HG02970 (cell line): ENCODE data around the gene ATXN10.
"Not testable (repeated sequence)": the region's sequence is repeated elsewhere in the genome, so short reads cannot be mapped to it uniquely, and the experiment has no call there.

Experiments
- ATAC-seq: cut with Tn5 transposase; IDR thresholded peaks from one replicate; pipeline ENCODE4 v1.9.1; 2021; ENCODE audit warnings: mild to moderate bottlenecking, moderate library complexity, moderate number of reproducible peaks; ENCODE audit not compliant: unreplicated experiment, low FRiP score

Gene ATXN10

GRCh38 chr22:45703758-45704157 is 32.1 kb downstream of the ATXN10 start:
- no peak for ATAC-seq

GRCh38 chr22:45704648-45705047 is 33.0 kb downstream of the ATXN10 start:
- ATAC-seq = no peak

DNA sequence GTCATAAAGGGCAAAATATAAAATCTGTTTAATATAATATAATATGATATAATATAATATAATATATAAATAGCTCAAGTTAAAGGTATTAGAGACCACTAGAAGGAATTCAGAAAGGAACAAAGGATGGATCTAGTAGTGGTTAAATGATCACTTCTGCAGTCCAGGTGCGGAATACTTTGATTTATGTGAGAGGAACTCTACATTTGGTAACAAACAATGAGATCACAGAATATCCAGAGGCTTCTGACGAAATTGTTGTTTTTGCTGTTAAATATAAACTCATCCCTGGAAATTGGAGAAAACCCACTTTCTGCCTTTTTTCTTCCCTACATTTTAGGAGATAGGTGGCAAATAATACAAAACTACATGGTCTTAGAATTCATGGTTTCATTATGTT is 36.0 kb downstream of the ATXN10 start:
- ATAC-seq = no peak

DNA sequence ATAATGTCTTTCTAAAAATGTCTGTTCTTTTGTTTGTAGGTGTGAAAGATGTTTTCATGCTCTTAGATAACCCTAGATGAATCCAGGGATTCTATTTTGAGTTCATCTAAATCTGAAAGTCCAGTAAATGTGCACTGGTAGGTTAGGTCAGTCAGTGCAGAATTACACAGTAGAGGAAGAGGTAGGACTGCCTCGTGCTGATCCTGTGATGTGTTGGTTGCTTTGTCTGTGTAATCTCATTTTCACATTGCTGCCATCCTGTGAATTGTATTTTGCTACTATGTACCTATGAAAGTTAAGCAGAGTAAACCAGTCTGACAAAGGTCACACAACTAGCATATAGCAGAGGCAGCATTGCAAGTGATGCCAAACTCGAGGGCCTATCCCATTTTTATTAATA is 36.5 kb downstream of the ATXN10 start:
- no peak for ATAC-seq

GRCh38 chr22:45709060-45709739 is 37.6 kb downstream of the ATXN10 start:
- ATAC-seq = no peak

DNA sequence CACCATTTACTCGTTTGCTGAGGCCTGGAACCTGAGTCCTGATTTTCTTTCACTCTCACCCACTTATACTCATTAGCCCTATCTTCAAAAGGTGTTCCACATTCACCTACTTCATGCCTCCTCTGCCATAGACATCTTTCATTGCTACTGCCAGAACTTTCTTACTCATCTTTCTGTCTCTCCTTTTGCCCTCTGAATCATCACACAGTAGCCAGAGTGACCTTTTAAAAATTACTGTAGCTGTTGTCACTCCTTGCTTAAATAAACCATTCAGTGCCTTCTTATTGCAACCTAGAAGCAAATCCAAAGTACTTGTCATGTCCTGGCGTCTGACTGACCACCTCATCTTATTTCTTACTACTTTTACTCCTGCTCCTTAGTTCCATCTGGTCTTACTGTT is 38.2 kb downstream of the ATXN10 start:
- no peak for ATAC-seq

GRCh38 chr22:45710469-45710868 is 38.8 kb downstream of the ATXN10 start:
- ATAC-seq = no peak

DNA sequence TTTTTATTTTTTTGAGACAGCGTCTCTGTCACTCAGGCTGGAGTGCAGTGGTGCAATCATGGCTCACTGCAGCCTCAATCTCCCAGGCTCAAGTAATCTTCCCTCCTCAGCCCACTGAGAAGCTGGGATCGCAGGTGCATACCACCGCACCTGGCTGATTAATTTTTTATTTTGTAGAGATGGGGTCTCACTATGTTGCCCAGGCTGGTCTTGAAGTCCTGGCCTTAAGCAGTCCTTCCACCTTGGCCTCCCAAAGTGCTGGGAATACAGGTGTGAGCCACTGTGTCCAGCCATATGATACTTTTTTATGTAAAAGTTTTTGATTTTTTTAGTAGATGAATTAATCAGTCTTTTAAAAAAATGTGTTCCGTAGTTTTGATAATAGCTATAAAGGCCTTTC is 42.8 kb downstream of the ATXN10 start:
- not testable (repeated sequence) for ATAC-seq

GRCh38 chr22:45717789-45718188 is 46.2 kb downstream of the ATXN10 start:
- ATAC-seq = no peak

DNA sequence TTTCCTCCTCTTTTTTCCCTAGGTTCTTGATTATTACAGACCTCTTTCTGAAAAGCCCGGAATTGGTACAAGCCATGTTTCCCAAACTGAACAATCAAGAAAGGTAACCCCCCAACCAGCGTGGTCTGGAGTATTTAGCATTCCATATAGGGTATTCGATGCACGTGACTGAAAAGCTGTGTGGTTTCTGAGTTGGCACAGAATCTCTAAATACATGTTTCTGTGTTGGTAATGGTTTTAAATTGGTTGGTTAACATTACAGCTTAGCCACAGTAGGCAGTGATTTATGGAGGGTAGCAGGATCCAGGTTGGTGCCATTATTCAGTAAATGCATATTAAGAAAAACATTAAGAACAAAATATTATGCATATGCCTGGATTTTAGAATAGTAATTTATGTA is 46.8 kb downstream of the ATXN10 start:
- no peak for ATAC-seq

DNA sequence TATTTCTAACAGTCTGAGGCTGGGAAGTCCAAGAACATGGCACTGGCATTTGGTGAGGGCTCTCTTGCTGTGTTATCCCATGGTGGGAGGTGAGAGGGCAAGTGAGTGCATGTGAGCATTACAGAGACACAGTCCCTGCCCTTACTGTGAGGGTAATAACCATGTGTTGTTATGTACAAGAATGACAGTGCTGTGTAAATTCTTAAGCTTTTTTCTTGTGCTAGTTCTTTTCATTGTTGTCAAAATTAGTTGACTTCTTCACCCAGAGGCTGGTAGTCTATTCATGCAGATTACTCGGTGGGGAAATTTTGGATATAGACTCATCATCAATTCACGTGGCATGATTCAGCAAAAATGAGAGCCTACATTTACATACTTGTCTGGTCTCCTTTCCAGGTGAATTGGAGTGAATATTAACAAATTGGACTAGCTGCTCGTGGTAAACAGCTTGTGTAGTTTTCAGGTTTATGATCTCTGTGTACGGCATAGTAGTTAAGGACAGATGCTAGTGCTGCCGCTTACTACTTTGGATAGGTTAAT is 49.3 kb downstream of the ATXN10 start:
- ATAC-seq = no peak

DNA sequence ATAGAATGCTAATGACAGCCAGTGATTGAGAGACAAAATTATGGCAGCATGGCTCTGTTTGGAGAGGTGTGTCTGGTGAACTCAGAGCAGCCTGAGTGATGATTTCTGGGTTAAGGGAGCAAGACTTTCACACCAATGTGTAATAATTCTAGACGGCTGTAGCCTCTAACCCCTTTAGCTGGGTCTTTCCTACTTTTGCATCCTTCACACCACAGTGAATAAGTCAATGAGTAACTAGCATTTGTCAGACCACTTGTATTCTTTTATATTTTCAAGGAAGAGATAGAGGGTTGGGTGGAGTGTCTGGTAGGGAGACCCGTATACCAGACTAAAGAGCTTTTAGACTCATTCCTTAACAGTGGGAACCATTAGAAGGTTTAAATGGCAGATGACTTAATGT is 50.4 kb downstream of the ATXN10 start:
- ATAC-seq = no peak

- no peak for ATAC-seq
Observed at GRCh38 chr22:45726081-45726480, 54.4 kb downstream of the ATXN10 start.

GRCh38 chr22:45731041-45731797 is 59.6 kb downstream of the ATXN10 start:
- no peak for ATAC-seq

- no peak for ATAC-seq
Observed at GRCh38 chr22:45731798-45732495, 60.3 kb downstream of the ATXN10 start.

GRCh38 chr22:45735273-45735672 is 63.6 kb downstream of the ATXN10 start:
- ATAC-seq = no peak

DNA sequence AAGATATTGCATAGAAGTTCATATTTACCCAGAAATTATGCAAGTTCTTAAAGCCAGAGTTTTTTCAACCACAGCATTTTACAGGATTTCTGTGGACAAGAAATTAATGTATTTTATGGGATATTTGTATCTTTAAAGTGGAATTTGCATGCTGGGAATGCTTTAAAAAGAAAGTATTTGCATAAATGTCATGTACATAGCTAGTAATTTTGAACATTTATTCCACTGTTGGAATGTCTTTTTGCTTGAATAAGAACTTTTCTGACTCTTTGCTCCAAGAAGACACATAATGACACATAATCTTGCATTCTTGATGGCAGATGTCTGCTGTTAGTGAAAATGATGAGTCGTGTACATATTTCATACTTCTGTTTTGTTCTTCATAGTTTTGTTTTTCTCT is 66.6 kb downstream of the ATXN10 start:
- ATAC-seq = no peak

DNA sequence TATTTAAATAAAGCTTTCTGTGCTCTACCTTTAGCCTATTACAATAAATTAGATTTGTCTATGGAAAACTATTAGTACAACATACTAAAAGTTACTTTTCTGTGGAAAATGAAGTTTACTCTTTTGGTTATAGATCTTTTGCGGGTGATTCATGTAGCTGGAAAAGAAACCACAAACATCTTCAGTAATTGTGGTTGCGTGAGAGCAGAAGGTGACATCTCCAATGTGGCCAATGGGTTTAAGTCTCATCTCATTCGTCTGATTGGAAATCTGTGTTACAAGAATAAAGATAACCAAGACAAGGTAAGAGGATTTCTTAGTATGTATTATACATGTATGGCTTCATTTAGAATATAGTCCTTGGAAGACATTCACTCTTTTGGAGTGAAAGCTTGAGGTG is 68.6 kb downstream of the ATXN10 start:
- no peak for ATAC-seq

GRCh38 chr22:45742866-45743450 is 71.3 kb downstream of the ATXN10 start:
- ATAC-seq = no peak

DNA sequence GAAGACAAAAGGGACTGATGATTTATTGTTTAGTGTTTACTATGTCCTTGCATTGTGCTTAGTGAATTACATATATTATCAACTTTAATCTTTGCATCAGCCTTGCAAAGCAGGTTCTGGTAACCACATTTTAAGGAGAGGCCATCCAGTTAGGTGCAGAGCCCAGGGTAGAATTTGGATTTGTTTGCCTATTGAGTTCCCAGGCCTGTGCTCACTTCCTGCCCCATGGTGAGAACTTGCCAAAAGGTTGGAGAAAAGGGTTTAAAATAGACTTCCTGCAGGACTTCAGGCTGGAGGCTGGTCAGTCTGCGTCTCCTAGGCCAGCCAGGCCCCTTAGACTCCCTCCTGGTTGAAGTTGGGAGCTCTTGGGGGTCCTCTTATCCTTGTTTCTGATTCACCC is 72.1 kb downstream of the ATXN10 start:
- no peak for ATAC-seq

GRCh38 chr22:45744442-45744841 is 72.8 kb downstream of the ATXN10 start:
- ATAC-seq = no peak
